ENCODE data around the gene EEF1G. TPM values are rescaled to one million over a fixed set of nuclear protein-coding genes. Genes with fewer than 3 reads are reported as not detected.

The EEF1G gene
- total and polyA plus RNA-seq, 9 of the 15 experiments (the other 6 are each of a cell fraction or from before 2014, with no cell fraction given) = 985 to 2,349 (median 2,035) TPM

DNA sequence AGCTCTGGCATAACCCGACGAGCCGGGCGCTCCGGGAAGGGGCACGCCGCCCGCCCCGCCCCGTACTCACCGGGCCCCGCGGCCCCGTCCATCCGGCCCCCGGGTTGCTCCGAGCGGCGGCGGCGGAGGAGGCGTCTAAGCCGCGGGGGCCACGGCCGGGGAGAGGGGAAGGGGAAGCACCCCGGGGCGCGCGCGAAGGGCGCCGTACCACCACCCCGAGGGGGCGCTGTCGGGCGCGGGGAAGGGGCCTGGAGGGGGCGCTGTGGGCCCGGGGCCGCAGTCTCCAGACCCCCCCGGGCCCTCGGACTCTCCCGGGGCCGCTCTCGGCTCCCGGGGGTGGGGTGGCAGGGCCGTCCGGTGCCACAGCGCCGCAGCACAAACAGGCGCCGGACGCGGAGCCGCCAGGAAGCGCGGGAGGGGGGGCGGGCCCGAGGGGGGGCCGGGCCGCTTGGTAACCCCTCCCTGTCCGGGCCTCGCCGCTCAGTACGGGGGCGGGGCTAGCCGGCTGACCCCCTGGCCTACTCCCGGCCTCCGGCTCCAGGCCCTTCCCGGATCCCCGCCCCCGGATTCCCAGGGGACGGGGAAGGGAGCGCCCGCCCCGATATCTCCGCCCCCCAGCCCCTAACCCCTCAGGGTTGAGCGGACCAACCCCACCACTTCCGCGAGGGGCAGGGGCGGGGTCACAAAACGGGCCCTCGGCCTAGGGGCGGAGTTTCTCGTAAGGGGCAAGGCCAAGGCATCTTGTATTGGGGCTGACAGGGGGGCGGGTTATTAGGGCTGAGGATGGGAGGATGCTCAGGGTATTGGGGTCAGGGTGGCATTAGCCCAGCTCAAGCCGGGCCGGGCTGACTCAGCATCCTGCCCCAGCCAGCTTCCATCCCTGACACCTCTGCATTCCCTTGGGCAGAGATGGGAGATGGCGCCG lies 38.9 kb upstream of the EEF1G start, which contains the start of the genes EML3 and ROM1 (continued):
- TF ChIP-seq, protein P1, sequence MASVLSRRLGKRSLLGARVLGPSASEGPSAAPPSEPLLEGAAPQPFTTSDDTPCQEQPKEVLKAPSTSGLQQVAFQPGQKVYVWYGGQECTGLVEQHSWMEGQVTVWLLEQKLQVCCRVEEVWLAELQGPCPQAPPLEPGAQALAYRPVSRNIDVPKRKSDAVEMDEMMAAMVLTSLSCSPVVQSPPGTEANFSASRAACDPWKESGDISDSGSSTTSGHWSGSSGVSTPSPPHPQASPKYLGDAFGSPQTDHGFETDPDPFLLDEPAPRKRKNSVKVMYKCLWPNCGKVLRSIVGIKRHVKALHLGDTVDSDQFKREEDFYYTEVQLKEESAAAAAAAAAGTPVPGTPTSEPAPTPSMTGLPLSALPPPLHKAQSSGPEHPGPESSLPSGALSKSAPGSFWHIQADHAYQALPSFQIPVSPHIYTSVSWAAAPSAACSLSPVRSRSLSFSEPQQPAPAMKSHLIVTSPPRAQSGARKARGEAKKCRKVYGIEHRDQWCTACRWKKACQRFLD (CRISPR knock-in tag; IDR thresholded peaks at IDR 0.05) = 0 out of 2 replicates have a peak, but pooled peaks have one; percentile 30
- peak; percentile 36 for TF ChIP-seq PHF8 (IDR thresholded peaks at IDR 0.05; ENCODE audit: borderline replicate concordance, low read length)
- TF ChIP-seq, protein P2, sequence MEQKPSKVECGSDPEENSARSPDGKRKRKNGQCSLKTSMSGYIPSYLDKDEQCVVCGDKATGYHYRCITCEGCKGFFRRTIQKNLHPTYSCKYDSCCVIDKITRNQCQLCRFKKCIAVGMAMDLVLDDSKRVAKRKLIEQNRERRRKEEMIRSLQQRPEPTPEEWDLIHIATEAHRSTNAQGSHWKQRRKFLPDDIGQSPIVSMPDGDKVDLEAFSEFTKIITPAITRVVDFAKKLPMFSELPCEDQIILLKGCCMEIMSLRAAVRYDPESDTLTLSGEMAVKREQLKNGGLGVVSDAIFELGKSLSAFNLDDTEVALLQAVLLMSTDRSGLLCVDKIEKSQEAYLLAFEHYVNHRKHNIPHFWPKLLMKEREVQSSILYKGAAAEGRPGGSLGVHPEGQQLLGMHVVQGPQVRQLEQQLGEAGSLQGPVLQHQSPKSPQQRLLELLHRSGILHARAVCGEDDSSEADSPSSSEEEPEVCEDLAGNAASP (IDR thresholded peaks at IDR 0.05) = no peak
- TF ChIP-seq ZNF644 (tag; IDR thresholded peaks at IDR 0.05; ENCODE audit: low read depth) = no peak
- TF ChIP-seq MEF2A (IDR thresholded peaks at IDR 0.05; ENCODE audit: control insufficient read depth, low read depth, low read length) = no peak
- peak; percentile 59 for TF ChIP-seq RBFOX2 (IDR thresholded peaks at IDR 0.05; ENCODE audit: low read depth, low read length)
- TF ChIP-seq SIN3A (IDR thresholded peaks at IDR 0.05; ENCODE audit: borderline replicate concordance in 2 of 2, control insufficient read depth in 1 of 2, low read depth in 2 of 2, low read length in 2 of 2) = peak; percentile 57 to 70; a peak in 1 of 4 replicates
- TF ChIP-seq NR1H2 (CRISPR knock-in tag; IDR thresholded peaks at IDR 0.05) = no peak
- TF ChIP-seq ASH1L (IDR thresholded peaks at IDR 0.05; ENCODE audit: borderline replicate concordance, low read depth, partially characterized antibody) = no peak
- TF ChIP-seq ZFX (CRISPR knock-in tag; IDR thresholded peaks at IDR 0.05) = peak; percentile 48; the same call in 1 of the 2 replicates
- peak; percentile 34 for TF ChIP-seq U2AF1 (optimal IDR thresholded peaks at IDR 0.05; ENCODE audit: low read depth, low read length)
- no peak for TF ChIP-seq ZNF764 (CRISPR knock-in tag; IDR thresholded peaks at IDR 0.05; ENCODE audit: low read depth)
- TF ChIP-seq SMAD4 (CRISPR knock-in tag; conservative IDR thresholded peaks at IDR 0.05) = peak; percentile 75
- no peak for TF ChIP-seq TSHZ1 (CRISPR knock-in tag; IDR thresholded peaks at IDR 0.05)
- peak; percentile 46; the same call in 1 of the 2 replicates for TF ChIP-seq SIN3B (IDR thresholded peaks at IDR 0.05; ENCODE audit: low read depth)
- TF ChIP-seq ADNP (tag; IDR thresholded peaks at IDR 0.05) = peak; percentile 83
- no peak for TF ChIP-seq SAFB2 (IDR thresholded peaks at IDR 0.05; ENCODE audit: borderline replicate concordance, low read depth, low read length, severe bottlenecking)
- TF ChIP-seq TEAD4 (IDR thresholded peaks at IDR 0.05; ENCODE audit: low read length) = 0 out of 2 replicates have a peak, but pooled peaks have one; percentile 1
- no peak for TF ChIP-seq TEAD4 (CRISPR knock-in tag; IDR thresholded peaks at IDR 0.05; ENCODE audit: borderline replicate concordance)
- no peak for TF ChIP-seq MXI1 (IDR thresholded peaks at IDR 0.05; ENCODE audit: low read depth, low read length)

Measured in K562 (cell line).